ENCODE results near the gene KDSR.

KDSR gene

DNA sequence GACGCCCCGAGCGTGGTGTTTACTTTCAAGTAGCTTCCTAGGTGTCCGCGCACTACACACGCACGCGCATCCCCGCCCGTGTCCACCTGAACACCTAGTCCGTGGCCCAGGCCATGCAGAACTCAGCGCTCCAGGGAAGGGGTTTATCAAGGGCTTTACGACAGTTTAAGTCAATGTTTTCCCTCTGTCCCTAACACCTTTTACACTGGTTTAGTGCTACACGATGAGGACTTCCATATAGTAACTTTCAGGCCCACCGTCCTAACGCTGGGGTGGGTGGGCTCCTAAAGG, 46.1 kb downstream of the KDSR start:
- Histone ChIP-seq H3K36me3 (ENCODE audit: insufficient read depth, insufficient read length, low read length) (no peaks in the 10 kb centered on the region), H3K4me1 (ENCODE audit: insufficient read depth, insufficient read length) (peaks cover 3% of the 10 kb centered on the region), H3K9me3 (ENCODE audit: insufficient read depth, low read length) (no peaks in the 10 kb centered on the region), H3K9ac (ENCODE audit: insufficient read length, low read depth) (peak overlapping the region; percentile 76), H3K27me3 (ENCODE audit: insufficient read depth, insufficient read length) (peaks cover 37% of the 10 kb centered on the region), H3K4me3 (ENCODE audit: insufficient read length, low read depth) (peak overlapping the region; percentile 59)
- TF ChIP-seq ZNF274 (IDR thresholded peaks at IDR 0.05; ENCODE audit: low read depth, low read length) (no peak), YY1 (IDR thresholded peaks at IDR 0.05; ENCODE audit: insufficient read depth, insufficient read length) (no peak), SUZ12 (IDR thresholded peaks at IDR 0.05; ENCODE audit: extremely low read depth, insufficient read depth, insufficient read length) (no peak)
- DNase-seq (ENCODE audit: low read depth, low spot score): no peak

DNA sequence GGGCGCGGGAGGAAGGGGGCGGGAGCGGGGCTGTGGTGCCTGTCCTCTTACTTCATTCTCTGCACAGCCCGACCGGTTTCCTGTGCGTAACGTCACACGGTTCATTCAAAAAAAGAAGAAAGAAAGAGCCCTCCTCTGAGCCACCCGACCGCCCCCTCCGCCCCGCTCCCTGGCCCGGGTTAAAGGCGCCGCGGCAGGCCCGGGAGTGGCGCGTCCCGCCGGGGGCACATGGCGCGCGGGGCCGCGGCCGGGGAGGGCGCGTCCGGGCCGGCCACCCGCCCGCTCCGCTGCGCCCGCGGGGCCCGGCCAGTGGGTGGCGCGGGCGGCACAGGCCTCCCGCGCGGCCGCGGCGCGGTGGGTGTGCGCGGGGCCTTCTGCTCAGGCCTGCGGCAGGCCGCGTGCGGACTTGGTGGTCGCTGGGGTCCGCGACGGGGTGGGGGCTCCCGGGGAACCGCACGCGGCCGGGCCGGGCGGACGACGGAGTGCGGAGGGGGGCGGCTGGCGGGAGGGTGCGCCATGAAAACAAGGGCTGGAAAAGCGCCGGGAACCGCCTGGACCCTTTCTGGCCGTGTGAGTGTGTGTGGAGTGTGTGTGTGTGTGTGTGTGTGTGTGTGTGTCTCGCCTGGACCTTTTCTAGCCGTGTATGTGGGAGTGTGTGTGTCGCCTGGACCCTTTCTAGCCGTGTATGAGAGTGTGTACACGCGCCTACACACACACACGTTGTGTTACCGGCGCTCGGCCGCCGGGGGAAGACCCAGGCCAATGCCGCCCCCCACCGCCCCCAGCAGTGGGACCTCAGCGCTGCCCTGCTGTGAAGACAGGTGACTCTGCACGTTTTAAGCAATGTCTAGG, 46.7 kb downstream of the KDSR start:
- peak overlapping the region; percentile 76 for H3K9ac ChIP-seq (ENCODE audit: insufficient read length, low read depth)

DNA sequence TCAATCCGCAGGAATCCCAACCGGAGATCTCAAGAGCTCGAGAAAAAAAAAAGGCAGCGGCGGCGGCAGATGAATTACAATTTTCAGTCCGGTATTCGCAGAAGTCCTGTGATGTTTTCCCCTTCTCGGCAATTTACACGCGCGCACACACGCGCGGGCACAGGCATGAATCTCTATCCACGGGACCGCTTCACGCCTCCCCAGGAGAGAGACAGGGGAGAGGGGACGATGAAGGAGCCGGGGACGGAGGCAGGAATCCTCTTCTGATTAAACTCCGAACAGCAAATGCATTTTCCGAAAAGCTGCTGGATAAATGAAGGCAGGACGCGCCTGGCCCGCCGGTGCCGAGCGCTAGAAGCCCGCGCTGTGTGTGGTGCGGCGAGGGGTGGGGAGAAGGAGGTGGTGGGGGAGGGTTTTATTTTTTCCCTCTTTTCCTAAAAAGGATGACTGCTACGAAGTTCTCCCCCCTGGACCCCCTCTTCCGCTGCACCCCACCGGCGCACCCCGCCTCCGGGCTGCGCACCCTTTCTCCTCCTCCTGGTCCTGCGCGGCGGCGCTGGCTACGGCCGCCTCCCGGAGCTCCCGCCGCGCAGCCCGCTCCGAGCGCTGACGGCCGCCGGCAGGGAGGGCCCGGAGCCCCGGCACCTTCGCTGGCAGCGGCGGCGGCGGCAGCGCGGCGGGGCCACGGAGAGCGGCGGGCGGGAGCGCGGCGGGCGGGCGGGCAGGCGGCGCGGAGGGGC, 47.5 kb downstream of the KDSR start, which contains the start of gene BCL2:
BCL2 (minus strand) TSS at position 387 of the 740 bp plus-strand sequence.
- Histone ChIP-seq H3K4me3 (ENCODE audit: insufficient read length, low read depth) (peak within 1 kb of the TSS; percentile 59), H3K9ac (ENCODE audit: insufficient read length, low read depth) (peak within 1 kb of the TSS; percentile 76), H3K36me3 (ENCODE audit: insufficient read depth, insufficient read length, low read length) (no peaks in the 10 kb centered on the region), H3K27me3 (ENCODE audit: insufficient read depth, insufficient read length) (peaks cover 37% of the 10 kb centered on the region), H3K4me1 (ENCODE audit: insufficient read depth, insufficient read length) (peaks cover 3% of the 10 kb centered on the region), H3K9me3 (ENCODE audit: insufficient read depth, low read length) (no peaks in the 10 kb centered on the region)
- DNase-seq (ENCODE audit: low read depth, low spot score): no peak
- TF ChIP-seq YY1 (IDR thresholded peaks at IDR 0.05; ENCODE audit: insufficient read depth, insufficient read length) (no peak), SUZ12 (IDR thresholded peaks at IDR 0.05; ENCODE audit: extremely low read depth, insufficient read depth, insufficient read length) (no peak), ZNF274 (IDR thresholded peaks at IDR 0.05; ENCODE audit: low read depth, low read length) (no peak)

More for the DNA sequence above, 46.7 kb downstream of the KDSR start:
- H3K27me3 ChIP-seq (ENCODE audit: insufficient read depth, insufficient read length): peaks cover 37% of the 10 kb centered on the region
- H3K9me3 ChIP-seq (ENCODE audit: insufficient read depth, low read length): no peaks in the 10 kb centered on the region
- H3K4me1 ChIP-seq (ENCODE audit: insufficient read depth, insufficient read length): peaks cover 3% of the 10 kb centered on the region
- no peaks in the 10 kb centered on the region for H3K36me3 ChIP-seq (ENCODE audit: insufficient read depth, insufficient read length, low read length)
- no peak for DNase-seq (ENCODE audit: low read depth, low spot score)
- H3K4me3 ChIP-seq (ENCODE audit: insufficient read length, low read depth): peak overlapping the region; percentile 59
- TF ChIP-seq YY1 (IDR thresholded peaks at IDR 0.05; ENCODE audit: insufficient read depth, insufficient read length) (no peak), ZNF274 (IDR thresholded peaks at IDR 0.05; ENCODE audit: low read depth, low read length) (no peak), SUZ12 (IDR thresholded peaks at IDR 0.05; ENCODE audit: extremely low read depth, insufficient read depth, insufficient read length) (no peak)

DNA sequence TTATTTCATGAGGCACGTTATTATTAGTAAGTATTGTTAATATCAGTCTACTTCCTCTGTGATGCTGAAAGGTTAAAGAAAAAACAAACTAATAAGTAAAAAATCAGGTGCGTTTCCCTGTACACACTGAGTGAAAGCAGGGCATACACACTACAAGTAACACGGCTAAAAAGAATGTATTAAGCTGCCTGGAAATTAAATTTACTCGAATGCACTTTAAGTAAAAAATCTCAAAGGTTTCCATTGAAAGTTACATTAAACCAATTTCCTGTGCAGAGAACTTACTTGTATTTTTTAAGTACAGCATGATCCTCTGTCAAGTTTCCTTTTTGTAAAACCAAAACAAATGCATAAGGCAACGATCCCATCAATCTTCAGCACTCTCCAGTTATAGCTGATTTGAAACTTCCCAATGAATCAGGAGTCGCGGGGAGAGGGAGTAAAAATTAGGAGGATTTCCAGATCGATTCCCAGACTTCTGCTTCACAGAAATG, 48.1 kb downstream of the KDSR start:
- Histone ChIP-seq H3K4me3 (ENCODE audit: insufficient read length, low read depth) (peak overlapping the region; percentile 54), H3K4me1 (ENCODE audit: insufficient read depth, insufficient read length) (peaks cover 3% of the 10 kb centered on the region), H3K36me3 (ENCODE audit: insufficient read depth, insufficient read length, low read length) (no peaks in the 10 kb centered on the region), H3K27me3 (ENCODE audit: insufficient read depth, insufficient read length) (peaks cover 37% of the 10 kb centered on the region), H3K9me3 (ENCODE audit: insufficient read depth, low read length) (no peaks in the 10 kb centered on the region), H3K9ac (ENCODE audit: insufficient read length, low read depth) (peak overlapping the region; percentile 64)
- no peak for DNase-seq (ENCODE audit: low read depth, low spot score)
- TF ChIP-seq SUZ12 (IDR thresholded peaks at IDR 0.05; ENCODE audit: extremely low read depth, insufficient read depth, insufficient read length) (no peak), ZNF274 (IDR thresholded peaks at IDR 0.05; ENCODE audit: low read depth, low read length) (no peak), YY1 (IDR thresholded peaks at IDR 0.05; ENCODE audit: insufficient read depth, insufficient read length) (no peak)

DNA sequence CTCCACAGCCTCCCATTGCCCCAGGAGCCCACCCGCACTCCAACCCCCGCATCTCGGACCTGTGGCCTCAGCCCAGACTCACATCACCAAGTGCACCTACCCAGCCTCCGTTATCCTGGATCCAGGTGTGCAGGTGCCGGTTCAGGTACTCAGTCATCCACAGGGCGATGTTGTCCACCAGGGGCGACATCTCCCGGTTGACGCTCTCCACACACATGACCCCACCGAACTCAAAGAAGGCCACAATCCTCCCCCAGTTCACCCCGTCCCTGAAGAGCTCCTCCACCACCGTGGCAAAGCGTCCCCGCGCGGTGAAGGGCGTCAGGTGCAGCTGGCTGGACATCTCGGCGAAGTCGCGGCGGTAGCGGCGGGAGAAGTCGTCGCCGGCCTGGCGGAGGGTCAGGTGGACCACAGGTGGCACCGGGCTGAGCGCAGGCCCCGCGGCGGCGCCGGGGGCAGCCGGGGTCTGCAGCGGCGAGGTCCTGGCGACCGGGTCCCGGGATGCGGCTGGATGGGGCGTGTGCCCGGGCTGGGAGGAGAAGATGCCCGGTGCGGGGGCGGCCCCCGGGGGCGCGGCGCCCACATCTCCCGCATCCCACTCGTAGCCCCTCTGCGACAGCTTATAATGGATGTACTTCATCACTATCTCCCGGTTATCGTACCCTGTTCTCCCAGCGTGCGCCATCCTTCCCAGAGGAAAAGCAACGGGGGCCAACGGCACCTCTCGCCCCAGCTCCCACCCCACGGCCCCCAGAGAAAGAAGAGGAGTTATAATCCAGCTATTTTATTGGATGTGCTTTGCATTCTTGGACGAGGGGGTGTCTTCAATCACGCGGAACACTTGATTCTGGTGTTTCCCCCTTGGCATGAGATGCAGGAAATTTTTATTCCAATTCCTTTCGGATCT, 48.8 kb downstream of the KDSR start:
- peaks cover 3% of the 10 kb centered on the region for H3K4me1 ChIP-seq (ENCODE audit: insufficient read depth, insufficient read length)
- H3K36me3 ChIP-seq (ENCODE audit: insufficient read depth, insufficient read length, low read length): no peaks in the 10 kb centered on the region
- no peaks in the 10 kb centered on the region for H3K9me3 ChIP-seq (ENCODE audit: insufficient read depth, low read length)
- H3K9ac ChIP-seq (ENCODE audit: insufficient read length, low read depth): no peak overlapping the region
- TF ChIP-seq ZNF274 (IDR thresholded peaks at IDR 0.05; ENCODE audit: low read depth, low read length): no peak
- TF ChIP-seq YY1 (IDR thresholded peaks at IDR 0.05; ENCODE audit: insufficient read depth, insufficient read length): no peak
- no peak for TF ChIP-seq SUZ12 (IDR thresholded peaks at IDR 0.05; ENCODE audit: extremely low read depth, insufficient read depth, insufficient read length)
- peaks cover 37% of the 10 kb centered on the region for H3K27me3 ChIP-seq (ENCODE audit: insufficient read depth, insufficient read length)
- DNase-seq (ENCODE audit: low read depth, low spot score): peak; percentile 32
- peak overlapping the region; percentile 34 for H3K4me3 ChIP-seq (ENCODE audit: insufficient read length, low read depth)

DNA sequence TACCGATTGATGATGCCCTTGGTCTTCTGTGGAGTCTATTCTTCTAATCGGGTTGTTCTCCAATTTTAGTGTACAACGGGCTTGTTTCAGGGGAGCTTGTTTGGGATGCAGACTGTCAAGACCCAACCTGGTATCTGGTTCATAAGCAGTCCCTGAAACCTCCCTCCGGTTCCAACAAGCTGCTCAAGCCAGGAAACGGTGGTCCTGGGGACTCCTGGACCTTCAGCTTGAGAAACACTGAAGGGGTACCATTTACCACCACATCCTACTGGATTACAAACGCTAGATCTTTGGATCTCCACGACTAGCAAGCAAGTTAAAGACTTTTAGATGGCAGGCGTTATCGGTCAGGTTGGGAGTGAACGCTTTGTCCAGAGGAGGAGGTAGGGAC, 49.5 kb downstream of the KDSR start:
- H3K36me3 ChIP-seq (ENCODE audit: insufficient read depth, insufficient read length, low read length): no peaks in the 10 kb centered on the region
- no peaks in the 10 kb centered on the region for H3K9me3 ChIP-seq (ENCODE audit: insufficient read depth, low read length)
- no peak for DNase-seq (ENCODE audit: low read depth, low spot score)
- no peak overlapping the region for H3K9ac ChIP-seq (ENCODE audit: insufficient read length, low read depth)
- H3K4me3 ChIP-seq (ENCODE audit: insufficient read length, low read depth): no peak overlapping the region
- peaks cover 37% of the 10 kb centered on the region for H3K27me3 ChIP-seq (ENCODE audit: insufficient read depth, insufficient read length)
- H3K4me1 ChIP-seq (ENCODE audit: insufficient read depth, insufficient read length): peaks cover 3% of the 10 kb centered on the region
- TF ChIP-seq SUZ12 (IDR thresholded peaks at IDR 0.05; ENCODE audit: extremely low read depth, insufficient read depth, insufficient read length): no peak
- no peak for TF ChIP-seq YY1 (IDR thresholded peaks at IDR 0.05; ENCODE audit: insufficient read depth, insufficient read length)
- TF ChIP-seq ZNF274 (IDR thresholded peaks at IDR 0.05; ENCODE audit: low read depth, low read length): no peak

Data from NT2/D1 (cell line).